NT2/D1 (cell line): ENCODE measurements around the gene RINL.

Experiments
- DNase-seq: peaks from one replicate; pipeline ENCODE4 v3.0.0-alpha.2; 2011; ENCODE audit warnings: low read depth, low spot score
- H3K27me3 ChIP-seq: 2 replicates; pipeline ENCODE4 v1.6.0; 2011; ENCODE audit warnings: mild to moderate bottlenecking; ENCODE audit not compliant: insufficient read length, insufficient read depth
- H3K36me3 ChIP-seq: 2 replicates; pipeline ENCODE4 v1.6.1; 2011; ENCODE audit warnings: mild to moderate bottlenecking, low read length, mixed read lengths; ENCODE audit not compliant: insufficient read depth, insufficient read length
- H3K4me1 ChIP-seq: 2 replicates; pipeline ENCODE4 v1.5.1; 2011; ENCODE audit not compliant: insufficient read depth, insufficient read length
- H3K4me3 ChIP-seq: 2 replicates; pipeline ENCODE4 v1.5.1; 2011; ENCODE audit warnings: low read depth; ENCODE audit not compliant: insufficient read length
- H3K9ac ChIP-seq: 2 replicates; pipeline ENCODE4 v1.6.0; 2011; ENCODE audit warnings: low read depth; ENCODE audit not compliant: insufficient read length
- H3K9me3 ChIP-seq: 2 replicates; pipeline ENCODE4 v1.5.1; 2011; ENCODE audit warnings: mild to moderate bottlenecking, low read length; ENCODE audit not compliant: insufficient read depth
- SUZ12 ChIP-seq: IDR thresholded peaks from 2 replicates; pipeline ENCODE4 v1.6.1; 2011; ENCODE audit not compliant: insufficient read length, insufficient read depth; ENCODE audit errors: extremely low read depth
- YY1 ChIP-seq: IDR thresholded peaks from 2 replicates; pipeline ENCODE4 v1.6.1; 2011; ENCODE audit not compliant: insufficient read length, insufficient read depth
- ZNF274 ChIP-seq: IDR thresholded peaks from 2 replicates; pipeline ENCODE4 v1.6.1; 2011; ENCODE audit warnings: mild to moderate bottlenecking, low read depth, low read length

Gene RINL

DNA sequence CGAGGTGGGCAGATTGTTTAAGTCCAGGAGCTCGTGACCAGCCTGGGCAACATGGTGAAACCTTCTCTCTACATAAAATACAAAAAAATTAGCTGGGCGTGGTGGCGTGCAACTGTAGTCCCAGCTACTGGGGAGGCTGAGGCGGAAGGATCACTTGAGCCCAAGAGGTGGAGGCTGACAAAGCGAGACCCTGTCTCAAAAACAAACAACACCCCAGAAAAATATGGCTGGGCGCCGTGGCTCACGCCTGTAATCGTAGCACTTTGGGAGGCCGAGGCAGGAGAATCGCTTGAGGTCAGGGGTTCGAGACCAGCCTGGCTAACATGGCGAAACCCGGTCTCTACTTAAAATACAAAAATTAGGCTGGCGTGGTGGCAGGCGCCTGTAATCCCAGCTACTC, 24.9 kb downstream of the RINL start:
- H3K27me3 ChIP-seq, result no peaks in the 10 kb centered on the region
- TF ChIP-seq SUZ12, result no peak
- no peak for TF ChIP-seq ZNF274
- no peak for TF ChIP-seq YY1
- H3K4me3 ChIP-seq, result no peak overlapping the region
- peaks cover 9% of the 10 kb centered on the region; the same call in 1 of the 2 replicates for H3K9me3 ChIP-seq
- H3K9ac ChIP-seq, result peak overlapping the region; percentile 90
- DNase-seq, result no peak
- H3K36me3 ChIP-seq, result peaks cover 8% of the 10 kb centered on the region
- H3K4me1 ChIP-seq, result peaks cover 3% of the 10 kb centered on the region

GRCh38 chr19:38852231-38853044, 25.6 kb downstream of the RINL start:
- H3K27me3 ChIP-seq, result no peaks in the 10 kb centered on the region
- DNase-seq, result no peak
- no peak for TF ChIP-seq YY1
- TF ChIP-seq ZNF274, result no peak
- no peak for TF ChIP-seq SUZ12
- peaks cover 6% of the 10 kb centered on the region for H3K4me1 ChIP-seq
- peaks cover 13% of the 10 kb centered on the region for H3K36me3 ChIP-seq
- H3K9ac ChIP-seq, result peak overlapping the region; percentile 90
- H3K9me3 ChIP-seq, result peaks cover 9% of the 10 kb centered on the region; the same call in 1 of the 2 replicates
- peak overlapping the region; percentile 67 for H3K4me3 ChIP-seq

DNA sequence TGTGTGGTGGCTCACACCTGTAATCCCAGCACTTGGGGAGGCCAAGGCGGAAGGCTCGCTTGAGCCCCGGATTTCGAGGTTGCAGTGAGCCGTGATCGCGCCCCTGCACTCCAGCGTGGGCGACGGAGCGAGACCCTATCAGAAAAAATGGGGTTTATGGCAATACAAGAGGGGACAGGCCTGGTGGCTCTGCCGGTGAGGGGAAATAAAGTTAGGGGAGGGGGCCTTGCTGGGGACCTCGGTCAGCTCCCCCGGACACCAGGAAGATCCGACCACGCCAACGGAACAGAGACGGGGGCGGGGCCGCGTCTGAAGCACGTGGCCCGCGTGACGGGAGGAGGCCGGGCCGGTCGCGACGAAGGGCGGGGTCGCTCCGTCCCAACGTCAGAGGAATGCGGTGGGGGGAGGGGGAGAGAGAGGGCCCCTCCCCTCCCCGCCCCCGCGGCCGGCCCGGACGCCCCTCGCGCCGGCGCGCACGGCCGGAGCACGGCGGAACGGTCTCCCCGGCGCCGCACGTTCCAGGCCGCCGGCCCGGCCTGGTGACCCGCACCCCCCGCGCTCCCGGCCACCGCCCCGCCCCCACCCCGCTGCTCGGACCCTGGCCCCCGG, 26.3 kb downstream of the RINL start:
- DNase-seq, result peak; percentile 79
- H3K9ac ChIP-seq, result peak overlapping the region; percentile 88
- peaks cover 6% of the 10 kb centered on the region; the same call in 1 of the 2 replicates for H3K9me3 ChIP-seq
- H3K27me3 ChIP-seq, result no peaks in the 10 kb centered on the region
- H3K4me1 ChIP-seq, result peaks cover 6% of the 10 kb centered on the region
- no peak for TF ChIP-seq ZNF274
- TF ChIP-seq SUZ12, result no peak
- H3K36me3 ChIP-seq, result peaks cover 21% of the 10 kb centered on the region
- H3K4me3 ChIP-seq, result peak overlapping the region; percentile 71

DNA sequence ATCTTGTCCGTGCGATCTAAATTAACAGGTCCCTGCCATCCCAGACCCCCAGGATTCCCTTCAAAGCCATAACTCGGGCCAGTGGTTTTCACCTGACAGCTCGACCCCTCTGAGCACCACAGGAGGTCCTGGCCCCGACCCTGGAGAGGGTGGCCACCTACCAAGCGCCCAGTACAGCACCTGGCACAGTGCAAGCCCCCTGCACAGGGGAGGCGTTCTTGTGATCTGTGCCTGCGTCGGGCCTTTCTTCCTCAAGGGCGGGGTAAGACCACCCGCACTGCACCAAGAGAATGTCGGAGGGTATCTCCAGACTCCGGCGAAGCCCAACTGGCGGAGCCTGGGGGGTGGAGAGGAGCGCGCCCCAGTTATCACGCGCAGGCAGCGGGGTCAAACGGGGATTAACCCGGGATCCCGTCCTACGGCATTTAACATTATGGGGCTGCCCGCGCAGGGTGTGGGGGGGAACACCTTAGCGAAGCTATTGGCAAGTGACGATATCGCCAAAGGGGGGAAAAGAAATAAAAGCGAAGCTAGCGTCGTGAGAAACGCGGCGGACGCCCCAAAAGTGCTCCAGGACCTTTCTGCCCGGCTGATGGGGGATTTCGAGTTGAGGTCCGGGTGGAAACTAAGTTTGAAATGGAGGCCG, 27.0 kb downstream of the RINL start:
- no peak for DNase-seq
- Histone ChIP-seq H3K27me3 (no peaks in the 10 kb centered on the region), H3K36me3 (peaks cover 27% of the 10 kb centered on the region), H3K9me3 (peaks cover under 1% of the 10 kb centered on the region; the same call in 1 of the 2 replicates), H3K9ac (peak overlapping the region; percentile 88), H3K4me3 (peak overlapping the region; percentile 71), H3K4me1 (peaks cover 6% of the 10 kb centered on the region)
- TF ChIP-seq YY1, result no peak
- no peak for TF ChIP-seq ZNF274
- TF ChIP-seq SUZ12, result no peak

GRCh38 chr19:38850436-38850975, 27.6 kb downstream of the RINL start:
- Histone ChIP-seq H3K9ac (peak overlapping the region; percentile 88), H3K27me3 (no peaks in the 10 kb centered on the region), H3K9me3 (no peaks in the 10 kb centered on the region), H3K4me1 (peaks cover 6% of the 10 kb centered on the region), H3K36me3 (peaks cover 33% of the 10 kb centered on the region), H3K4me3 (peak overlapping the region; percentile 71)
- no peak for DNase-seq
- TF ChIP-seq YY1, result no peak
- TF ChIP-seq ZNF274, result no peak
- TF ChIP-seq SUZ12, result no peak

DNA sequence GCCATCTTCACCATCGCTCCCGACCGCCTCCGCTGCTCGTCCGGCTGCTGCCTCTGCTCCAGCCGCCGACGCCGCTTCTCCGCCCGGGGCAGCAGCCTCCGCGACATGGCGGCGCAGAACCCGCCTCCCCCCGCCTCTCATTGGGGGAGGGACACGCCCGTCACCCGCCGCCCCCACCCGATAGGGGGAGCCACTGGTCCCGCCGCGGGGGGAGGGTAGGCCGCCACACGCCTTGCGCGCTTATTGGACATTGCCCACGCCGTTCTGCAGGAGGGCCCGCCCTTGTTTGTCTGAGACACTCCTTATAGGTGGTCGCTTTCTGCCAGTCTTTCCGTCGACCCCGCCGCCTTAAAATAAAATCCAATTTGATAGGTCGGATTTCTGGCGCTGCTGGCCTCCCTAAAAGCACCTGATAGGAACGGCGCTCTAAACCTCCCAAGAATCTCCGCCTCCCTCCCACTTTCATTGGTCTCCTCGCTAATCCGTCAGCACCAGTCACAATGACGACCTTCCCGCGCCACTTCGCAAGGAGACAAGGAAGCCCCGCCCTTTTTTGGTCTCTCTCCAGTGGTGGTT, 28.1 kb downstream of the RINL start, which contains the start of gene HNRNPL:
Gene HNRNPL (minus strand): TSS at position 127 of the 576 bp plus-strand sequence. CDS start 20 bp downstream, at position 107.
- Histone ChIP-seq H3K4me3 (peak within 1 kb of the TSS; percentile 71), H3K36me3 (peaks cover 38% of the 10 kb centered on the region), H3K9ac (peak within 1 kb of the TSS; percentile 89), H3K27me3 (no peaks in the 10 kb centered on the region), H3K4me1 (peaks cover 6% of the 10 kb centered on the region), H3K9me3 (no peaks in the 10 kb centered on the region)
- DNase-seq, result peak; percentile 98
- TF ChIP-seq ZNF274, result no peak
- TF ChIP-seq SUZ12, result no peak
- no peak for TF ChIP-seq YY1
